GM12873 (cell line): ENCODE data around the gene POGZ.
A peak's percentile ranks its signal among the peaks of the same experiment; 100 is the strongest.

Experiments used
- TF ChIP-seq, protein P1 (sequence below): IDR thresholded peaks from 2 replicates; pipeline ENCODE4 v1.5.1; 2012; ENCODE audit warnings: low read depth, mild to moderate bottlenecking, moderate library complexity, low read length, control low read depth; ENCODE audit not compliant: insufficient read depth; ENCODE audit errors: missing control alignments

Gene POGZ

GRCh38 chr1:151369302-151369610 lies 90.0 kb downstream of the POGZ start:
- TF ChIP-seq, protein P1, sequence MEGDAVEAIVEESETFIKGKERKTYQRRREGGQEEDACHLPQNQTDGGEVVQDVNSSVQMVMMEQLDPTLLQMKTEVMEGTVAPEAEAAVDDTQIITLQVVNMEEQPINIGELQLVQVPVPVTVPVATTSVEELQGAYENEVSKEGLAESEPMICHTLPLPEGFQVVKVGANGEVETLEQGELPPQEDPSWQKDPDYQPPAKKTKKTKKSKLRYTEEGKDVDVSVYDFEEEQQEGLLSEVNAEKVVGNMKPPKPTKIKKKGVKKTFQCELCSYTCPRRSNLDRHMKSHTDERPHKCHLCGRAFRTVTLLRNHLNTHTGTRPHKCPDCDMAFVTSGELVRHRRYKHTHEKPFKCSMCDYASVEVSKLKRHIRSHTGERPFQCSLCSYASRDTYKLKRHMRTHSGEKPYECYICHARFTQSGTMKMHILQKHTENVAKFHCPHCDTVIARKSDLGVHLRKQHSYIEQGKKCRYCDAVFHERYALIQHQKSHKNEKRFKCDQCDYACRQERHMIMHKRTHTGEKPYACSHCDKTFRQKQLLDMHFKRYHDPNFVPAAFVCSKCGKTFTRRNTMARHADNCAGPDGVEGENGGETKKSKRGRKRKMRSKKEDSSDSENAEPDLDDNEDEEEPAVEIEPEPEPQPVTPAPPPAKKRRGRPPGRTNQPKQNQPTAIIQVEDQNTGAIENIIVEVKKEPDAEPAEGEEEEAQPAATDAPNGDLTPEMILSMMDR, result no peak

DNA sequence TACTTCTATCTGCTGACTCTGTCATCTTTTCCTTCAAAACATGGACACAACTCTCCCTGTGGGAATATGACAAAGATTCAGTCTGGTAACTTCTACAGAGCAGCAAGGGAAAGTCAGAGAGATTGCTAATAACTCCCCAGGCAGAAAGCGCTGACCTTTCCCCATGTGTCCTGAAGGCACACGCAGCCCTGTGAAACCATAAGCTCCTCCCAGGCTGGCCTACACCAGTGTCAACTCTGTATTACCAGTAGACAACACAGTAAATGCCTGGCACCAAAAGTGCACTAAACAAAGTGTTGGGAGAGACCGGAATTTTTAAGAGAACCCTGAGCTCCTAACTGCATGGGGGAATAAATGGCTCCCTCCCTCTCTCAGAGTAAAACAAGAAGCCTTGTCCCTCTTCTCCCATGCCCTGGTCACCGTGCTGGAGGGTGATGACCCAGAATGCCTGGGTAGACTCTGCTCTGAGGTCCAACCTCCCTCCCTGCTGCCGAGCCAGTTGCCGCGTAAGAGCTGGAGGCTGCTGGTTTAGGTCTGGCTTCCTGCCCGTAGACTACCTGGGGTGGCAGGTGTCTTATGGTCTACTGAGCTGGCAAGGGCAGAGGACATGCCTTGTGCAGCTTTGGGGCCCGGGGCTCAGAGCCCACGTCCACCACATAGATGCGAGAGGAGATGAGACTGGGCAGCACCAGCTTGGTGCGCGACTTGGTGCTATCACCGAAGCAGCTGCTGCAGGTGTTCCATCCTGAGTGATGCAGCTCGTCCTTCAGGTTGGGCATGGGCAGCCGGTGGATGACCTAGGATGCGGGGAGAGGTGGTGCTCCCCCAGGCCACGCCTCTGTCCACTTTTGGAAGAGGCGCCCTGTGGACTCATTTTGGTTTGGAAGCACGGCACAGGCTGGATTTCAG lies 90.6 kb downstream of the POGZ start:
- TF ChIP-seq, protein P1, result no peak

GRCh38 chr1:151367658-151368392 lies 91.5 kb downstream of the POGZ start:
- TF ChIP-seq, protein P1, result no peak

- TF ChIP-seq, protein P1, result peak; percentile 26
Observed at GRCh38 chr1:151364996-151365395, 94.3 kb downstream of the POGZ start.

- TF ChIP-seq, protein P1, result no peak
Observed at GRCh38 chr1:151362308-151363155, 96.8 kb downstream of the POGZ start.

GRCh38 chr1:151361883-151362282 lies 97.4 kb downstream of the POGZ start:
- TF ChIP-seq, protein P1, result no peak
